Measurements from ENCODE around the gene OGFR. TPM values are rescaled to one million over a fixed set of nuclear protein-coding genes. Genes with fewer than 3 reads are reported as not detected.

Gene OGFR
- total and polyA plus RNA-seq, 2 experiments from 2014 or later = 9.9 to 52.2 TPM

GRCh38 chr20:62830251-62830650 is 25.6 kb downstream of the OGFR start:
- 88 to 90% methylated on average over 9 to 14 of the region's 14 CpGs for WGBS, 2 experiments (ENCODE audit: low coverage in 1 of 2, low lambda C conversion rate in 2 of 2, missing lambda C conversion rate in 2 of 2)

GRCh38 chr20:62830821-62831220 is 26.2 kb downstream of the OGFR start:
- Histone ChIP-seq H3K4me2 (ENCODE audit: unreplicated experiment) (no peak overlapping the region), H3K36me3 (ENCODE audit: low read depth) (no peaks in the 10 kb centered on the region)
- in situ Hi-C loops (cut with MboI) = no loop called here

More at GRCh38 chr20:62830251-62830650, 25.6 kb downstream of the OGFR start:
- in situ Hi-C loops (cut with MboI) = no loop called here
- Histone ChIP-seq H3K9me2 (ENCODE audit: insufficient read depth) (no peaks in the 10 kb centered on the region), H3K79me2 (ENCODE audit: insufficient read depth) (no peaks in the 10 kb centered on the region), H3K27ac (no peak overlapping the region), H3K27me3 (replicated peaks; ENCODE audit: insufficient read depth) (no peaks in the 10 kb centered on the region), H3K4me2 (ENCODE audit: unreplicated experiment) (no peak overlapping the region), H2AFZ (no peak overlapping the region), H3K4me1 (ENCODE audit: insufficient read depth) (no peaks in the 10 kb centered on the region), H3K9ac (no peak overlapping the region), H4K20me1 (ENCODE audit: insufficient read depth) (no peaks in the 10 kb centered on the region), H3K9me3 (ENCODE audit: low read depth) (no peaks in the 10 kb centered on the region), H3K4me3 (no peak overlapping the region), H3F3A (ENCODE audit: insufficient read depth) (no peaks in the 10 kb centered on the region), H3K36me3 (ENCODE audit: low read depth) (no peaks in the 10 kb centered on the region)
- no peak for DNase-seq
- TF ChIP-seq EZH2 (IDR thresholded peaks at IDR 0.05; ENCODE audit: insufficient read depth, poor library complexity, severe bottlenecking) (no peak), EZH2phosphoT487 (IDR thresholded peaks at IDR 0.05; ENCODE audit: insufficient read depth, low read depth) (no peak)

DNA sequence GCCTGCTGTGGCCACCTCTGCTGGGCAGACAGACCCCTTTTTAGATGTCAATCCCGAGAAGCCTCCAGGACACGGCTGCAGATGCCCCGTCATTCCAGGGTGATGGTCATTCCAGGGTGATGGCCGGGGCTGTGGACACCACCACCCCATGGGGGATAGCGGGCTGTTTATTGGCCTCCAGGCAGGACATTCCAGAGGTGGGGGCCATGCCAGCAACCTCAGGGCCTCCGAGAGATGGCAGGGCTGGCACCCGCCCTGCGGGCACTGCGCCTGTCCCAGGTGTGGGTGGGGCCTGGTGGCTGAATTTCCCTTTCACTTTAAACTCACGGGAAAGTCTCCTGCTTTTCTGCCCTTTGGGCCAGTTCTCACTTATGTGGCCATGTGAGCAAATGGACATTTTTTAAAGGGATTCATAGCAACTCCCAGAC is 26.7 kb downstream of the OGFR start:
- H3K79me2 ChIP-seq (ENCODE audit: insufficient read depth) = no peaks in the 10 kb centered on the region
- H3K4me1 ChIP-seq (ENCODE audit: insufficient read depth) = no peaks in the 10 kb centered on the region
- H3K36me3 ChIP-seq (ENCODE audit: low read depth) = no peaks in the 10 kb centered on the region
- H3K4me2 ChIP-seq (ENCODE audit: unreplicated experiment) = no peak overlapping the region
- no peaks in the 10 kb centered on the region for H3K9me3 ChIP-seq (ENCODE audit: low read depth)
- no peaks in the 10 kb centered on the region for H4K20me1 ChIP-seq (ENCODE audit: insufficient read depth)
- H3K4me3 ChIP-seq = no peak overlapping the region
- in situ Hi-C loops (cut with MboI) = no loop called here
- no peak overlapping the region for H3K27ac ChIP-seq
- 86 to 87% methylated on average over 10 of the region's 10 CpGs for WGBS, 2 experiments (ENCODE audit: low coverage in 1 of 2, low lambda C conversion rate in 2 of 2, missing lambda C conversion rate in 2 of 2)
- DNase-seq = no peak
- H3K27me3 ChIP-seq (replicated peaks; ENCODE audit: insufficient read depth) = no peaks in the 10 kb centered on the region
- H3F3A ChIP-seq (ENCODE audit: insufficient read depth) = no peaks in the 10 kb centered on the region
- no peak overlapping the region for H2AFZ ChIP-seq
- H3K9me2 ChIP-seq (ENCODE audit: insufficient read depth) = no peaks in the 10 kb centered on the region
- TF ChIP-seq EZH2phosphoT487 (IDR thresholded peaks at IDR 0.05; ENCODE audit: insufficient read depth, low read depth) = no peak
- TF ChIP-seq EZH2 (IDR thresholded peaks at IDR 0.05; ENCODE audit: insufficient read depth, poor library complexity, severe bottlenecking) = no peak
- H3K9ac ChIP-seq = no peak overlapping the region

More at GRCh38 chr20:62830821-62831220, 26.2 kb downstream of the OGFR start:
- Histone ChIP-seq H3K9me2 (ENCODE audit: insufficient read depth) (no peaks in the 10 kb centered on the region), H3F3A (ENCODE audit: insufficient read depth) (no peaks in the 10 kb centered on the region), H3K79me2 (ENCODE audit: insufficient read depth) (no peaks in the 10 kb centered on the region), H3K27me3 (replicated peaks; ENCODE audit: insufficient read depth) (no peaks in the 10 kb centered on the region), H3K4me3 (no peak overlapping the region), H3K4me1 (ENCODE audit: insufficient read depth) (no peaks in the 10 kb centered on the region), H3K27ac (no peak overlapping the region), H2AFZ (no peak overlapping the region), H3K9me3 (ENCODE audit: low read depth) (no peaks in the 10 kb centered on the region), H3K9ac (no peak overlapping the region), H4K20me1 (ENCODE audit: insufficient read depth) (no peaks in the 10 kb centered on the region)
- no peak for TF ChIP-seq EZH2 (IDR thresholded peaks at IDR 0.05; ENCODE audit: insufficient read depth, poor library complexity, severe bottlenecking)
- no peak for TF ChIP-seq EZH2phosphoT487 (IDR thresholded peaks at IDR 0.05; ENCODE audit: insufficient read depth, low read depth)
- DNase-seq = no peak
- WGBS, 2 experiments (ENCODE audit: low coverage in 1 of 2, low lambda C conversion rate in 2 of 2, missing lambda C conversion rate in 2 of 2) = 90% methylated on average over 21 to 22 of the region's 22 CpGs

- H3F3A ChIP-seq (ENCODE audit: insufficient read depth) = no peaks in the 10 kb centered on the region
- H3K36me3 ChIP-seq (ENCODE audit: low read depth) = no peaks in the 10 kb centered on the region
- no peaks in the 10 kb centered on the region for H3K27me3 ChIP-seq (replicated peaks; ENCODE audit: insufficient read depth)
- in situ Hi-C loops (cut with MboI) = no loop called here
- no peak overlapping the region for H3K4me2 ChIP-seq (ENCODE audit: unreplicated experiment)
- no peak overlapping the region for H3K9ac ChIP-seq
- no peaks in the 10 kb centered on the region for H3K4me1 ChIP-seq (ENCODE audit: insufficient read depth)
- no peak overlapping the region for H2AFZ ChIP-seq
- no peak overlapping the region for H3K27ac ChIP-seq
- no peaks in the 10 kb centered on the region for H4K20me1 ChIP-seq (ENCODE audit: insufficient read depth)
- TF ChIP-seq EZH2phosphoT487 (IDR thresholded peaks at IDR 0.05; ENCODE audit: insufficient read depth, low read depth) (no peak), EZH2 (IDR thresholded peaks at IDR 0.05; ENCODE audit: insufficient read depth, poor library complexity, severe bottlenecking) (no peak)
- DNase-seq = no peak
- H3K4me3 ChIP-seq = no peak overlapping the region
- H3K79me2 ChIP-seq (ENCODE audit: insufficient read depth) = no peaks in the 10 kb centered on the region
- H3K9me3 ChIP-seq (ENCODE audit: low read depth) = no peaks in the 10 kb centered on the region
- WGBS, 2 experiments (ENCODE audit: low coverage in 1 of 2, low lambda C conversion rate in 2 of 2, missing lambda C conversion rate in 2 of 2) = 66 to 78% methylated on average over 10 of the region's 10 CpGs
- no peaks in the 10 kb centered on the region for H3K9me2 ChIP-seq (ENCODE audit: insufficient read depth)
Observed at GRCh38 chr20:62831854-62832211, 27.2 kb downstream of the OGFR start.
